ENCODE measurements around the gene VASH1.
A peak's percentile ranks its signal among the peaks of the same experiment; 100 is the strongest.

Gene VASH1

GRCh38 chr14:76742966-76743365, 18.3 kb upstream of the VASH1 start:
- DNase-seq (ENCODE audit: low read depth), result no peak

- DNase-seq (ENCODE audit: low read depth), result no peak
Observed at GRCh38 chr14:76752744-76753143, 8.5 kb upstream of the VASH1 start.

GRCh38 chr14:76753541-76754198, 7.6 kb upstream of the VASH1 start:
- no peak for DNase-seq (ENCODE audit: low read depth)

GRCh38 chr14:76754586-76754985, 6.7 kb upstream of the VASH1 start:
- no peak for DNase-seq (ENCODE audit: low read depth)

- no peak for DNase-seq (ENCODE audit: low read depth)
Observed at GRCh38 chr14:76755610-76756370, 5.5 kb upstream of the VASH1 start.

GRCh38 chr14:76756371-76756750, 4.9 kb upstream of the VASH1 start:
- DNase-seq (ENCODE audit: low read depth), result no peak

- DNase-seq (ENCODE audit: low read depth), result no peak
Observed at GRCh38 chr14:76759589-76759988, 1.7 kb upstream of the VASH1 start.

GRCh38 chr14:76760331-76761135, 735 bp upstream of the VASH1 start:
- DNase-seq (ENCODE audit: low read depth), result no peak

- no peak for DNase-seq (ENCODE audit: low read depth)
Observed at GRCh38 chr14:76761960-76762410, 717 bp downstream of the VASH1 start.

- no peak for DNase-seq (ENCODE audit: low read depth)
Observed at GRCh38 chr14:76762411-76763095, 1.3 kb downstream of the VASH1 start.

GRCh38 chr14:76763096-76764041, 2.1 kb downstream of the VASH1 start:
- no peak for DNase-seq (ENCODE audit: low read depth)

- no peak for DNase-seq (ENCODE audit: low read depth)
Observed at GRCh38 chr14:76765461-76765931, 4.2 kb downstream of the VASH1 start.

- peak; percentile 14 for DNase-seq (ENCODE audit: low read depth)
Observed at GRCh38 chr14:76767681-76768656, 6.7 kb downstream of the VASH1 start.

GRCh38 chr14:76768671-76769500, 7.6 kb downstream of the VASH1 start:
- no peak for DNase-seq (ENCODE audit: low read depth)

- no peak for DNase-seq (ENCODE audit: low read depth)
Observed at GRCh38 chr14:76769636-76770292, 8.5 kb downstream of the VASH1 start.

GRCh38 chr14:76770521-76771436, 9.5 kb downstream of the VASH1 start:
- no peak for DNase-seq (ENCODE audit: low read depth)

- DNase-seq (ENCODE audit: low read depth), result no peak
Observed at GRCh38 chr14:76771437-76771980, 10.2 kb downstream of the VASH1 start.

All from stimulated activated CD8-positive, alpha-beta memory T cell treated with anti-CD3 and anti-CD28 coated beads, Interleukin-12 subunit alpha, Interleukin-12 subunit beta, amount 100 ng/mL, for 1 hour (primary cell).